ENCODE data around the gene TCTN1. TPM values are rescaled to one million over a fixed set of nuclear protein-coding genes. Genes with fewer than 3 reads are reported as not detected.

TCTN1 gene
- total RNA-seq, 4 donors from 2014 or later, result 19.4 to 32.5 (median 30.5) TPM

DNA sequence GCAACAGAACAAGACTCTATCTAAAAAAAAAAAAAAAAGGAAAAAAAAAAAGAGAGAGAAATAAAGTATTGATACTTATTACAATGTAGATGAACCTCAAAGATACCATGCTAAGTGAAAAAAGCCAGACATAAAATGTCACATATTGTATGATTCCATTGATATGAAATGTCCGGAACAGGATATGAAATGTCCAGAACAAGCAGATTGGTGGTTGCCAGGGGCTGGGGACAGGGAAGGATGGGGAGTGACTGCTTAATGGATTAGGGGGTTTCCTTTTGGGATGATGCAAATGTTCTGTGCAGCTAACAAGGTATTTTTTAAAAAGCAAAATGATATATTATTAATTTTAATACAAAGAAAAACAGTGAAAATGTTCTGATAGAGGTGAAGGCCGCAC, 70.0 kb downstream of the TCTN1 start:
- WGBS, 2 donors (ENCODE audit: low coverage in 1 of 2), result 93 to 94% methylated on average over 2 of the region's 2 CpGs
- no peaks in the 10 kb centered on the region for H3K9me3 ChIP-seq
- H3K4me3 ChIP-seq, result no peak overlapping the region
- ATAC-seq, result no peak
- H3K27ac ChIP-seq, result no peak overlapping the region
- TF ChIP-seq POLR2A (IDR thresholded peaks at IDR 0.05), result no peak
- no peak for TF ChIP-seq CTCF (IDR thresholded peaks at IDR 0.05)
- no peak for TF ChIP-seq POLR2AphosphoS5 (IDR thresholded peaks at IDR 0.05)
- TF ChIP-seq EP300 (IDR thresholded peaks at IDR 0.05), result no peak
- H3K27me3 ChIP-seq, result no peaks in the 10 kb centered on the region
- peaks cover 0 to 30% of the 10 kb centered on the region in 2 donors for H3K36me3 ChIP-seq
- peaks cover 0 to 15% (median 0%) of the 10 kb centered on the region in 3 donors for H3K4me1 ChIP-seq

GRCh38 chr12:110684312-110684836, 70.4 kb downstream of the TCTN1 start:
- Histone ChIP-seq H3K4me1 (peaks cover 0 to 17% (median under 1%) of the 10 kb centered on the region in 3 donors), H3K4me3 (no peak overlapping the region), H3K27me3 (no peaks in the 10 kb centered on the region), H3K27ac (no peak overlapping the region), H3K36me3 (peaks cover 0 to 30% of the 10 kb centered on the region in 2 donors), H3K9me3 (no peaks in the 10 kb centered on the region)
- no peak for TF ChIP-seq POLR2A (IDR thresholded peaks at IDR 0.05)
- no peak for TF ChIP-seq POLR2AphosphoS5 (IDR thresholded peaks at IDR 0.05)
- TF ChIP-seq EP300 (IDR thresholded peaks at IDR 0.05), result no peak
- TF ChIP-seq CTCF (IDR thresholded peaks at IDR 0.05), result no peak
- 73% methylated on average over 5 to 7 of the region's 7 CpGs for WGBS, 2 donors (ENCODE audit: low coverage in 1 of 2)
- ATAC-seq, result no peak

DNA sequence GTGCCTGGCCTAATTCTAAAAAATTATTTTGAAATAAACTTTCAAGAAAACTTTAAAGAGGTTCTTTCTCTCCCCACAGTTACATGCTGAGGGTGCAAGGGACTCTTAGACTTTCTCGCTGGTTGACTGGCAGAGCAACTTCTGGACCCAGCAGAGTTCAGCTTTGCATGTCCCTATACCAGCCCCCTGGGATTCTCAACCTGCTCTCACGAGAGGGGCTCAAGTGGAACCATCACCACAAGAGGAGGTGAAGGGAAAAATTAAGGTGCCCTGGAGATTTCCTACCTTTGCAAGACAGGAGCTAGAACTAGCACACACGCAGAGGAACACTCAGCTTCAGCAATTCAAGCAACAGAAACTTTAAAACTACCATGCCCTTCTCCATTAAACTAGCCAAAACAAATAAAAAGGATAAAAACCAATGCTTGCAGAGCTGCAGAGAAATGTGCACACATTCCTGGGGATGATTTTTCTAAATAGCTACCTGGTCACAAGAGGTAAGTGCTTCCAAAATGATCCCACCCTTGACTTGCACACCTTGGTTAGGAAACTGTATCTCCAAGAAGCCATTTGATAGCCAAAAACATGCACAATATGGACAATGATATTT, 72.5 kb downstream of the TCTN1 start:
- TF ChIP-seq POLR2AphosphoS5 (IDR thresholded peaks at IDR 0.05), result no peak
- no peak overlapping the region for H3K27ac ChIP-seq
- no peak for ATAC-seq
- peaks cover 0 to 24% (median 8%) of the 10 kb centered on the region in 3 donors for H3K4me1 ChIP-seq
- no peak overlapping the region for H3K4me3 ChIP-seq
- peaks cover 0 to 29% of the 10 kb centered on the region in 2 donors for H3K36me3 ChIP-seq
- no peaks in the 10 kb centered on the region for H3K27me3 ChIP-seq
- H3K9me3 ChIP-seq, result no peaks in the 10 kb centered on the region
- 95% methylated on average over 2 of the region's 3 CpGs; no CpG with 5 or more reads in 1 of the 2 donors for WGBS, 2 donors (ENCODE audit: low coverage in 1 of 2)

DNA sequence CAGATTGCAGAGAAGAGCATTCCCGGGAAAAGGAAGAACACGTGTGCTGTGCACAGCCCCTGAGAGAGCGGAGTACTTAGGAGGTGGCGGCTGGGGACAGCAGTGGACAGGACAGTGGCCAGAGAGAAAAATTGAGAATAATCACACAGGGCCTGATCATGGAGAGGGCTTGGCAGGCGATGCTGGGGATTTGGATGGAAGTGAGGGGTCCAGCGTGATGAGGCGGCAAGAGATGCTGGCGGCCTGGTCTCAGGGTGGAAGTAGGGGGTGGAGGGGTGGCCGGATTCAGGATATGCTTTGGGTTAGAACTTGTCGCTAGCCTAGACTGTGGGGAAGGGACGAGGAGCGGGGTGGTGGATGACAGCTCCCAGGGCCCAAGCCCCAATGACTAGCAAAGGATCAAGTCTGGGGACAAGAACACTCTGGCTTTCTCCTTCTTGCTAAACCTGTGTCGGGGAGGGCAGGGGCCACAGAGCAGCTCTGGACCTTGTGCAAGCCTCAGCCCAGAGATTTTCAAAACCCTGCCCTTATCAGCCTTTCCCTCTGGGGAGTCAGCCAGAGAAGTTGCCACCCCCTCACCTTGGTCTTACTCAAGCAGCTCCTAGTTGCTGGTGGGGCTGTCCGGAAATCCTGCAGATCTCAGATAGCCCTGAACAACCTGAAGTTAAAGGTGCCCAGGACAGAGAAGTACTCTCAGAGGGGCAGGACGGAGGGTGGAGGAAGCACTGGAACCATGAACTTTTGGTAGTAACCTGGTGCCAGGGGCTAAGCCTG, 73.7 kb downstream of the TCTN1 start:
- Histone ChIP-seq H3K36me3 (peaks cover 0 to 19% of the 10 kb centered on the region in 2 donors), H3K4me3 (peak overlapping the region in 1 of 2 donors; percentile 69)

More for the DNA sequence above, 73.7 kb downstream of the TCTN1 start:
- no peak for ATAC-seq
- Histone ChIP-seq H3K27ac (no peak overlapping the region), H3K4me1 (peaks cover 0 to 24% (median 8%) of the 10 kb centered on the region in 3 donors), H3K9me3 (no peaks in the 10 kb centered on the region), H3K27me3 (no peaks in the 10 kb centered on the region)
- TF ChIP-seq CTCF (IDR thresholded peaks at IDR 0.05), result no peak
- TF ChIP-seq EP300 (IDR thresholded peaks at IDR 0.05), result no peak
- TF ChIP-seq POLR2A (IDR thresholded peaks at IDR 0.05), result no peak
- TF ChIP-seq POLR2AphosphoS5 (IDR thresholded peaks at IDR 0.05), result no peak
- 89 to 92% methylated on average over 8 to 9 of the region's 15 CpGs for whole genome bisulfite sequencing, 2 donors (ENCODE audit: low coverage in 1 of 2)

All from gastroesophageal sphincter (tissue), 4 donors.